NCI-H2227 (cell line): Measurements from ENCODE around the gene SH3PXD2B.
"Not testable (repeated sequence)": the region's sequence is repeated elsewhere in the genome, so short reads cannot be mapped to it uniquely, and the experiment has no call there.

ENCODE experiments used
- DNase-seq: peaks from one replicate; lab custom pipeline; 2025; ENCODE audit not compliant: unreplicated experiment; lab: John Stamatoyannopoulos, UW

SH3PXD2B gene

DNA sequence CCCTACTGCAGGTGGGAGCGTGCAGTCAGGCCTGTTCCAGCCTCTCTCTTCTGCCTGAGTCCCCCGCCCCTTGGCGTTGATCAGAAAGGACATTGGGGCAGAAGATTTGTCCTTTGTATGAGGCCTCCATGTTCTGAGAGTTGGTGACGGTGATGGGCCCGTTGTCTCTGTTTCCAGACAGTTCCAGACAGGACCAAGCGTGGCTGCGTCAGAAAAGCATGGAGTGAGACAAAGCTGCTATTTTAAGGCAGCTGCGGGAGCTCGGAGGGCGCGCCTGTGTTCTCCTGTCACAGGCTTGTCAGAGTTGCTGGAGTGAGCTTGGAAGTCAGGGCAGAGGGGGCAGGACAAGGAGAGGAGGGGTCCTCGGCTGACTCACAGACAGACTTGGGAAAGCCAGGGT is 32.1 kb upstream of the SH3PXD2B start:
- no peak for DNase-seq

DNA sequence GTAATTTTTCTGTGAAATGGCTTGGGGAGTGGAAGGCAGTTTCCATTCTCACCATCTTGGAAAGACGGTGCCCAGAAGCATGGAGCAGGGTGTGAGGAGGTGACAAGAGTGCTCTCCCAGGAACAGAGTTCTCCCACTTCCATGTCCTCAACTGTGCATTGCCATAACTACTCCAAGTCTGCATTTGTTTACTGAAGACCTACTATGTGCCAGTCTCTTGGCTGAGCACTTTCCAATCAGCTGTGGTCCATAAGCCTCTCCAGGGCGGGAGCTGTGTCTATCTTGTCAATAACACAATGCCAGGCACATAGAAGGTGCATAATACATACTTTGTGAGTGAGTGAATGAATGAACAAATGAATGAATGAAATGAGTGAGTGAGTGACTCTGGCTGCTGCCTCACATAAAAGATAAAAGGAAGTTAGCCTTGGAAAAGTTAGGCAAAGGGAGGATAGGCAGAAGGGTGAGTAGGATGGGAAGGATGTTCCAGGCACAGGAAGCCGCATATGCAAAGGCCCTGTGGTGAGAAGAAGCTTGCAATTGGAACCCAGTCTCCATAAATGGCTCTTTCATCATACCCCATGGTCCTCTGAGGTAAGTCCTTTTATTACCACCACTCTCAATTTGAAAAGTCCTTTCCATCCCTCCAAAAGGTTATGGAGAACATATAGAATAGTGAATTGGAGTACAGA is 31.3 kb upstream of the SH3PXD2B start:
- DNase-seq = no peak

GRCh38 chr5:172484664-172485063 is 30.3 kb upstream of the SH3PXD2B start:
- DNase-seq = no peak

- DNase-seq = no peak
Measured at GRCh38 chr5:172482156-172483020, 28.1 kb upstream of the SH3PXD2B start.

DNA sequence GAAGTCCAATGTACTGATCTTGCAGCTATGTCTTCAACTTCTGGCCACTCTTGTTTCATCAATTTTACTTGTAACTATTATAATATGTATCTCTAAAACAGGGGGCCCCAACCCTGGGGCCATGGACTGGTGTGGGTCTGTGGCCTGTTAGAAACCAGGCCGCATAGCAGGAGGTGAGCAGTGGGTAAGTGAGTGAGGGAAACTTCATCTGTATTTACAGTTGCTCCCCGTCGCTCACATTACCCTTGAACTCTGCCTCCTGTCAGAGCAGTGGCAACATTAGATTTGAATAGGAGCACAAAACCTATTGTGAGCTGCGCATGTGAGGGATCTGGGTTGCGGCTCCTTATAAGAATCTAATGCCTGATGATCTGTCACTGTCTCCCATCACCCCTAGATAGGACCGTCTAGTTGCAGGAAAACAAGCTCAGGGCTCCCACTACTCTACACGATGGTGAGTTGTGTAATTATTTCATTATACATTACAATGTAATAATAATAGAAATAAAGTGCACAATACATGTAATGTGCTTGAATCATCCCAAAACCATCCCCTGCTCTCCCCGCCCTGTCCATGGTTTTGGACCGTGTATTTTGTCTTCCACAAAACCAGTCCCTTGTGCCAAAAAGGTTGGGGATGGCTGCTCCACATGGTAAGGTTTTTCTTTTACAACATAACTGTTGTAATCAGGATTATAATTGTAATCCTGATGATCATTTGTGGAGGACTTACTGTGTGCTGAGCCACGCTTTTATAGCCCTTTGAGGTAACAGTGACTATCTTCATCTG is 26.9 kb upstream of the SH3PXD2B start:
- no peak for DNase-seq

GRCh38 chr5:172479784-172480115 is 25.4 kb upstream of the SH3PXD2B start:
- no peak for DNase-seq

GRCh38 chr5:172479034-172479783 is 24.9 kb upstream of the SH3PXD2B start:
- DNase-seq = peak; percentile 86

GRCh38 chr5:172478695-172479033 is 24.3 kb upstream of the SH3PXD2B start:
- not testable (repeated sequence) for DNase-seq

- DNase-seq = no peak
Measured at GRCh38 chr5:172478256-172478655, 23.9 kb upstream of the SH3PXD2B start.

- DNase-seq = no peak
Measured at GRCh38 chr5:172477466-172477865, 23.1 kb upstream of the SH3PXD2B start.

DNA sequence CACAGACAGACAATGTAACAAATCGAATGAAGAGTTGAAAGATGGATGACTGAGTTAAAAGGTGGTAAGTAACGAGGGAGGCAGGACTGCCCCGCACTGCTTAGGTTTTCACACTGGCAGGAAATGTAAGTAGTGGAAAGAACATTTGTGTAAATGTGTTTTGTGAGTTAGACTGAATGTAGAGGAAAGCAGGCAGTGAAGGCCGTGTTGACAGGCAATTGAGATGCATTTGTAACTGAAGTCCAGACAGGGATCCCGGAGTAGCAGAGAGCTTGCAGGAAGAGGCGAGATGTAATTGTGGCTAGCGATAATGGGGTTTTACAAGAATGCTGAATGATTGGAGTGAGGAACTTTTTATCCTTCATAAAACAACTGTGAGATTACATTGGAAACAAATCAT is 20.0 kb upstream of the SH3PXD2B start:
- no peak for DNase-seq

GRCh38 chr5:172473427-172473826 is 19.1 kb upstream of the SH3PXD2B start:
- no peak for DNase-seq

GRCh38 chr5:172469697-172470096 is 15.4 kb upstream of the SH3PXD2B start:
- DNase-seq = no peak

DNA sequence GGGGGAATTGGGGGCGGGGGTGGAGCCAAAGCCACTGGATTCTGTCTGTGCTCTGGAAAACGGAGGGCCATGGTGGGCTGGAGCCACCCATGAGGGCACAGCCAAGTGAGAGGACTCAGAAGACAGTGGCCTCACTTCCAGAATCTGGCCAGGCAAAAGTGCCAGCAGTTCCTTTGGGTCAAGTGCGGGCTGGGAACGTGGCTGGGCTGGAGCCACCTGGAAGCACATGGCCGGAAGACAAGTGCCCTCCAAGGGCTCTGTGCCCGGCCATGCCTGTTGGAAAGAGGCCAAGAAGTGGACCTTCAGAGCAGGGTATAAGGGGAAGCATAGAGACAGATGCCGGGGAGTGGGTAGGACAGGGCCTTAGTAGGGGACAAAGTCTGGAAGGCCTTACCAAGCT is 11.7 kb upstream of the SH3PXD2B start:
- DNase-seq = no peak

DNA sequence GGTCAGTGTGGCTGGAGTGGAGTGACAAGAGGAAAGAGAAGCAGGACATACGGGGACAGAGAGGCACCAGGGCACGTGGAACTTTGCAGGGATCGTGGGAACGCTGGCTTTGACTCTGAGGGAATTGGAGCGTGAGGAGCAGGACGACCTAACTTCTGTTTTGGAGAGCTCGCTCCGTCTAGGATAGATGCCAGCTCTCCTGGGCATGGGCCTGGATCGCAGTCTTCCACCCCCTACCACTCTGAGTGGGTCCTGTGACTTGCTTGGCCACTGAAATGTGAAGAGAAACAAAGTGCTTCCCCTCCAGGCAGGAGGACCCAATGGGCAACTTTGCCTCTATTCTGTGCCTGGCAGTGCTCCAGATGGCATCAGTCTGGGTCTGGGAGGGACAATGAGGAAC is 8.7 kb upstream of the SH3PXD2B start:
- DNase-seq = no peak

GRCh38 chr5:172459783-172460165 is 5.4 kb upstream of the SH3PXD2B start:
- DNase-seq = no peak

DNA sequence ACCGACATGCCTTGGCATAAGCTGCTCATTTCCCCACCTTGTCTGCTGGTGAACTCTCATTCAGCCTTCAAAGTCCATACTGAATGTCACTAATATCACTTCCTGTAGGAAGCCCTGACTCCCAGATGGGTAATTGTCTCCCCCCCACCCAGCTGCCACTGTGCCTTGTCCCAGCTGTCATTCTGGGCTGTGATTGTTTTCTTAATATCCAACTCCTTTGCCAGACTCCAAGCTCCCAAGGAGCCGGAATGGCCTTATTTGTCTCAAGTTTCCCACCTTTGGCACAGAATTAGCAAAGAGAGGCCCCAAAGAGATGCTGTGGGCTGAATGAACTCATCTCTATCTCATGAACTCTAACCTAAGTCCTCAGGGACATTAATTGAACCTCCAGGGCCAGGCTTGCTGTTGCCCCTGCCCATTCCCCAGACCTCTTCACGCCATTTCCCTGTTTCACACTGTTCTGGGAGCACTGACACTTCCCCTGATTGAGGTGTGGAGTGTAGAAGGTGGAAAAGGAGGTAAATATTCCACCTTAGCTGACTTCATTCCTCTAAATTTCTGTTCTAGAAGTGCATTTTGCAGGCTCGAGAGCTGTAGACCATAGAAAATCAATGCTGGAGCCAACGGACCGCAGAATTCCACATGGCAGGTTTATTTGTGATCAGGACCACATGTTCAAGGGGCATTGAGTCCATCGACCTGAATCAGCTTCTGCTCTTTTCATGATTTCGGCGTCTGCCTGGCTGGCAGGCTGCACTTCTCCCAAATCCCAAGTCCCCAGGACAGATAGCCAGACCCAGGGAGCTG is 4.9 kb upstream of the SH3PXD2B start:
- no peak for DNase-seq

DNA sequence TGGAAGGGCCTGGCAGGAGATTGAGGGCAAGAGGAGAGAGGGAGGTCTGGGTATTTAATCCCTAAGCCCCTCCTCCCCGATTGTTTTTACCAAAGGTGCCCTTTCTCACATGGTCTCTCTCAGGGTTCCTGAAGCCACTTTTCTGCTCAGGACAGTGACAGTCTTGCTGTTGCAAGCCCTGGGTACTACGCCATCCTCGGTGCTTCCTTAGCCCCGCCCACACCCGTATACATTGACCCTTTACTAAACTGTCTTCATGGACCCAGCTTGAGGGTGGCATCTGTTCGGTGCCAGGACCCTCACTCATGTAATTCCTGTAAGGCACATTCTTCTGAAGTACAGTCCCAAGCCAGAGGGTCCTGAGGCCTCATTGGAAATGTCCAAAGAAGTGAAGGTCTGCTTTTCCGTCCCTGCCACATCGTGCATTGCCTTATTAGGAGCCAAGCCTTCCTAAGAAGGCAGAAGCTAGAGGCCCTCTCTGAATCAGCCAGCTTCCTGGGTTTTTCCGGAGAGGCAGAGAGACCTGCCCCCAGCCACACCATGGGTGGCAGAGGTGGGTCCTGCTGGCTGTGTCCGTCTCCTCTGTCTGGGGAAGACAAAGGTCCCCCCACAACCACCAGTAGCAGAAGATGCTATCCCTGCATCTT is 1.9 kb upstream of the SH3PXD2B start:
- no peak for DNase-seq

DNA sequence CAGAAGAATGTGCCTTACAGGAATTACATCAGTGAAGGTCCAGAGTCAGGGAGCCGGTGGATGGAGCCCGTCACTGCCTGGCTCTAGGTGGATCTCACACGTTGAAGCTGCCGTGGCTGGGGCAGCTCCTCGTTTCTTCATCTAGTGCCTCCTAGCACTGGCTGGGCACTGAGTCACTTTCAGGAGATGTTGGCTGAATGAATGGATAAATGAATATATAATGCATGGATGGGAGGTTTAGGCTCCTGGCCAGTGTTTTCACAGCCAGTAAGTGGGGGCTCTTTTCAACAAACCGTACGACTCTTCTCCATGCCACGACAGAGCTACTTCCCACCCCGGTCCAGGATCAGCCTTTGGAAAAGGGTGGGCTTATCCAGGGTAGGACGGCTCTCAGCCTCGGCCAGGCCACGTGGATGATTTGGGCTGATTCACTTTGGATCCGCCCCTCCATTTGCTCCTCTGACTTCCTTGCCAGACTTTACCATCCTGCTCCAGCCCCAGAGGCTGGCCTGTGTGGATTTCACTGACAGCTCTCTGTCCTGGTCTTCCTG is 1.3 kb upstream of the SH3PXD2B start:
- peak; percentile 6 for DNase-seq

DNA sequence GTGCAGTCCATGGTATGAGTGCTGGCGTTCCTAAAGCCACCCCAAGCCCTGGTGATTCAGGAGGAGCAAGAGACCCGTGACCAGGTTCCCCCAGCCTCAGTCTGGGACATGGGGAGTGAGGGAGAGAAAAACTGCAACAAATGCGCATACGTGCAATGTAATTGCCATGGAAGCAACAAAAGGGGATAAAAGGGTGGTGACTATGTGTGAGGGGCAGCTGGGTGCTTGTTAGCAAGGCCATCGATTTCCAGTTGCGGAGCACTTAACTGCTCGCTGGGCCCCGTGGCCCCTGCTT is 709 bp upstream of the SH3PXD2B start:
- DNase-seq = no peak
